OCI-LY7 (cell line): ENCODE measurements around the gene AURKAIP1.
"Not testable (repeated sequence)": the region's sequence is repeated elsewhere in the genome, so short reads cannot be mapped to it uniquely, and the experiment has no call there.

Experiments
- CTCF ChIP-seq: fragments of 200-600 bp; sonication (generic); conservative IDR thresholded peaks from 2 replicates; pipeline ENCODE4 v1.5.1; 2014; ENCODE audit warnings: mild to moderate bottlenecking, antibody characterized with exemption, low read length, moderate library complexity, mixed read lengths
- EZH2phosphoT487 ChIP-seq: fragments of 200-600 bp; sonication (generic); IDR thresholded peaks from 2 replicates; pipeline ENCODE4 v1.6.1; 2018; ENCODE audit warnings: low read depth, borderline replicate concordance, mild to moderate bottlenecking, mixed run types, antibody characterized with exemption, low read length, moderate library complexity, mixed read lengths

DNA sequence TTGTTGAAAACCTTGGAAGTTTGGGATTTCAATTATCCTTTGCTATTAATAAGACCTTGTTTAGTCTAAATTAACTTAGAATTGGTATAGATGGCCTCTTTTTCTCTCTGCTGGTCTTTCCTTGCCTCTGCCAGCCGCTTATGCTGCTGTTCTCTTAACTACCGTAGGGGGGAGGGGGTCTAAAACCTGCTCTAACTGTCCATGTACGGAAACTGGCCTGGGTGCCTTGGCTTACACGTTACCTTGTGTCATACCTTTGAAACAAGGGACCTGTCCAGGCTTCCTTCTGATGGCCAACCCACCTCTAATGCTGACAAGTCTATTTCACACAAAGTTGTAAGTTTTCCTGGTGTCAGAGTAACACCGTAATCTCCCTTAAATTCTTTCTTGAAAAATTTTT lies 42.4 kb upstream of the AURKAIP1 start:
- not testable (repeated sequence) for TF ChIP-seq CTCF, EZH2phosphoT487
